Activated CD4-positive, CD25-positive, alpha-beta regulatory T cell treated with anti-CD3 and anti-CD28 coated beads, Interleukin-2, amount 50 U/mL, for 72 hours (primary cell): ENCODE measurements around the gene SUPT5H.

Experiments used
- DNase-seq: peaks from one replicate; pipeline ENCODE4 v3.0.0; 2021

Gene SUPT5H

GRCh38 chr19:39498798-39499642 is 53.6 kb downstream of the SUPT5H start, which contains the start of gene DLL3:
Gene DLL3, plus strand, starts transcription at chr19:39498947. Its CDS starts 28 bp downstream, at chr19:39498975.
- DNase-seq = no peak

- no peak for DNase-seq
Measured at GRCh38 chr19:39499932-39500331, 54.5 kb downstream of the SUPT5H start.

- no peak for DNase-seq
Measured at GRCh38 chr19:39500543-39500942, 55.2 kb downstream of the SUPT5H start.

GRCh38 chr19:39501340-39501739 is 56.0 kb downstream of the SUPT5H start:
- no peak for DNase-seq

- DNase-seq = peak; percentile 86
Measured at GRCh38 chr19:39502640-39503417, 57.4 kb downstream of the SUPT5H start.

GRCh38 chr19:39506598-39506943 is 61.2 kb downstream of the SUPT5H start:
- DNase-seq = no peak

- peak; percentile 52 for DNase-seq
Measured at GRCh38 chr19:39506944-39507714, 61.7 kb downstream of the SUPT5H start.

GRCh38 chr19:39507715-39508364 is 62.5 kb downstream of the SUPT5H start:
- no peak for DNase-seq

GRCh38 chr19:39508629-39509028 is 63.2 kb downstream of the SUPT5H start:
- DNase-seq = no peak

GRCh38 chr19:39509233-39509632 is 63.9 kb downstream of the SUPT5H start:
- no peak for DNase-seq

GRCh38 chr19:39512988-39513387 is 67.6 kb downstream of the SUPT5H start:
- no peak for DNase-seq

- no peak for DNase-seq
Measured at GRCh38 chr19:39514840-39515550, 69.6 kb downstream of the SUPT5H start, which contains the start of gene SELENOV. Gene SELENOV, plus strand, starts transcription at chr19:39515139. Its CDS starts 74 bp downstream, at chr19:39515213.

GRCh38 chr19:39515551-39516191 is 70.3 kb downstream of the SUPT5H start:
- DNase-seq = no peak

- DNase-seq = no peak
Measured at GRCh38 chr19:39516270-39516669, 70.9 kb downstream of the SUPT5H start.

- DNase-seq = no peak
Measured at GRCh38 chr19:39517432-39517831, 72.0 kb downstream of the SUPT5H start.

GRCh38 chr19:39518458-39518857 is 73.1 kb downstream of the SUPT5H start:
- no peak for DNase-seq

GRCh38 chr19:39518975-39519374 is 73.6 kb downstream of the SUPT5H start:
- no peak for DNase-seq

GRCh38 chr19:39520541-39521484 is 75.4 kb downstream of the SUPT5H start:
- no peak for DNase-seq

GRCh38 chr19:39524495-39524894 is 79.1 kb downstream of the SUPT5H start:
- no peak for DNase-seq

GRCh38 chr19:39525205-39525604 is 79.8 kb downstream of the SUPT5H start:
- DNase-seq = no peak
